KOPT-K1 (cell line): ENCODE data around the gene MEF2C.

Experiments
- H3K27ac ChIP-seq: fragments of 200-600 bp; sonication (generic); 2 replicates; pipeline ENCODE4 v1.5.1; 2016; ENCODE audit warnings: antibody characterized with exemption, mild to moderate bottlenecking, low read depth, low read length; ENCODE audit not compliant: poor library complexity, severe bottlenecking
- H3K36me3 ChIP-seq: fragments of 200-600 bp; sonication (generic); 2 replicates; pipeline ENCODE4 v1.5.1; 2017; ENCODE audit warnings: antibody characterized with exemption, mild to moderate bottlenecking, low read length, moderate library complexity; ENCODE audit not compliant: insufficient read depth
- H3K9me3 ChIP-seq: fragments of 200-600 bp; sonication (generic); 2 replicates; pipeline ENCODE4 v1.5.1; 2017; ENCODE audit warnings: antibody characterized with exemption, low read length, mild to moderate bottlenecking; ENCODE audit not compliant: insufficient read depth, poor library complexity, severe bottlenecking

The MEF2C gene

DNA sequence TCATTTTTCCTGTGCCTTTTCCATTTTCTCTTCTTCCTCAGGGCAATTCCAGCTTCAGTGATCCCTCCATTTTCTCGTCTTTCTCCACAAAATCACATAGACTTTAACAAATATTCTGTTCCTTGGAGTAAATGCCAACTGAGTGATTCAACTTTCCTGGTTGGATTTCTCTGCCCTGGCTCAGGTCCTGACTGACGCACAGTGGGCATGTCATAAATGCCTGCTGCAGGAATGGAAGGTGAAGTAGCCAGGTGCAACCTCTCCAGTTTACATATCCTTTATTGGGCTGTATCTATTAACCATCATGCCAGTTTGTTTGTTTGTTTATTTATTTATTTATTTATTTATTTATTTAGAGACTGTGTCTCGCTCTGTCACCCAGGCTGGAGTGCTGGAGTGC is 95.1 kb downstream of the MEF2C start:
- H3K27ac ChIP-seq = no peak overlapping the region
- H3K36me3 ChIP-seq = no peaks in the 10 kb centered on the region
- H3K9me3 ChIP-seq = no peaks in the 10 kb centered on the region

DNA sequence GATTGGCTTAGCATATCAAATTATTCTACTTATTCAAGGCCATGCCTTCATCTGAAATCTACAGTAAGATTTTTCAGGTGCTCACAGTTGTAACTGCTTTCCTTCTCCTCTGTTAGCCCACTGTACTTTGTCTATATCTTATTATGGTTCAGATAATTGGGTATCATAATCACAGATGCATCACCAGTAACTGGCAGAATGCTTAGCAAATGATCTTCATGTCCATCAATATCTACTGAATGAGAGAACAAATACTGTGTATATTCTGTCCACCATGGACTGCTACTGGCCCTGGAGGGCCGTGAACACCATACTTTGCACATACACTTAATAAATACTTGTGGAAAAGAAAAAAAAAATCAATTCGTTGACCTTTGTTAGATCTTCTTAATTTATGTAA is 96.2 kb downstream of the MEF2C start:
- H3K36me3 ChIP-seq = no peaks in the 10 kb centered on the region
- no peaks in the 10 kb centered on the region for H3K9me3 ChIP-seq
- H3K27ac ChIP-seq = no peak overlapping the region

DNA sequence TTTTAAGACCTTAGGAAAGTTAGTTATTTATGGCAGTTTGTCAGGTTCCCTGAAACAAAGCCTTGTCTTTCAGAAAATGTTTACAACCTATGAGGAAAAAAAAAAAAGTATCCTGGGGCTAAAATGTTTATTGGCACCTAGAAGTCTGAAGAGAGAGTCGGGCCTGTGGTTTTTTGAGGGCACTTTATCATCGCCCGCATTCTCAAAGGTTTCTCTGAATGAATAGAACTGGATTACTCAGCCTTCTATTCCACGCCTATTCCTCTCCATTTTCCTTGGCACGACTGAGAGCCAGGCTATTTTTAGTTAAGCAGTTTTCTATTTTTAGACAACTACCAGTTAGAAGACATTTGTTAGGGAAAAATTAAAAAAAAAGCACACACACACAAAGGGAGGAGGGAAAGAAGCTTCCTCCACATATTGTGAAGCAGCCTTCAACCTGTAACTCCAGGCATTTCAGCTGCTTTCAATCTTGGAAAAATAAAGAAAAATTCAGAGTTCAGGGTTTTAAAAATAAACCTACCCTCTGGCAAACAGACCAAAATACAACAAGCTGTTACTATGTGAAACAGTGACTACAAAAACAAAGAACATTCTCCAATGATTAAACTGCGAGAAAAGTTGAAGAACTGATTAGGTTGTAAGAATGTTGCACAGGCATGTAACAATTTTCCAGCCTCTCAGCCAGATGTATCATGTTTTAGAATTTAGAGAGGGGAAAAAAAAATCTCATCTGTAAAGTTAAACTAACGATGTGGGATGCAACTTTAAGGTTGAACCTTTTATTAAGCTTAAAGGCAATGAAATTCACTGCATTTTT is 97.0 kb downstream of the MEF2C start:
- Histone ChIP-seq H3K27ac (no peak overlapping the region), H3K9me3 (no peaks in the 10 kb centered on the region)

DNA sequence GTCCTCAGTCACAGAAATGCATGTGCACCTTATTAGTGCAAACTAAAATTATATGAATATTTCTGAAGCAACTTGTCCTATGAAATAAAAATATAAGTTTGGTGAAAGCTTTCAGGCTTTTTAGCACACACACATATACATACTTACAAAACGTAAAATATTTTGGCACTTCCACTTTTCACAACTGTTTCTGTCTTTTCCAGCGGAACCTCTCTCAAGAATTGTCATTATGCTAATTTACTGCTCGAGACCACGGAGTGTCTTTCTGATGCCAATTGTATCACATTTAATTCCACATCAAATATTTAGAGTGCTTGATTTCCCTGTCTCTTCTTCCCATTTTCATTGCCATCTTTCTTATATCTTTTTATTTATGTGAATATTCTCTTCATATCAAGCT is 100.4 kb downstream of the MEF2C start:
- H3K36me3 ChIP-seq = no peaks in the 10 kb centered on the region

More for the DNA sequence above, 97.0 kb downstream of the MEF2C start:
- no peaks in the 10 kb centered on the region for H3K36me3 ChIP-seq

DNA sequence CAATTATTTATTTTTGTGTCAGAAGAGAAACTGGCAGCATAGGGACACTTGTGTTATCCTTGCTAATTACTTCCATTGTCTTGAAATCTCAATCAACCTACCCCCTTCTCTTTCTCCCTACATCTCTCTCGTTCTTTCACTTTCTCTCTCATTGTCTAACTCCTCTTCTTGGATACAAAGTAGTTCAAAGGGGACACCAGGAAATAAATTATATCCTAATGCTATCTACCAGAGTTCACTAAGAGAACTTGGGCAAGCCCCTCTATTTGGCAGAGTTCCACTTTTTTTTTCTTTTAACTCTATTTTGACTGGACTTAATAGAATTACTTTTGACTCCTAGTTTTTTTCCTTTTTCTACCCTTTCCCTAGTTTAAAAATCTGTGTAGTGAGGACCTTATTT is 102.2 kb downstream of the MEF2C start:
- H3K9me3 ChIP-seq = no peaks in the 10 kb centered on the region
- no peaks in the 10 kb centered on the region for H3K36me3 ChIP-seq
- H3K27ac ChIP-seq = no peak overlapping the region

More for the DNA sequence above, 100.4 kb downstream of the MEF2C start:
- H3K27ac ChIP-seq = no peak overlapping the region
- H3K9me3 ChIP-seq = no peaks in the 10 kb centered on the region

DNA sequence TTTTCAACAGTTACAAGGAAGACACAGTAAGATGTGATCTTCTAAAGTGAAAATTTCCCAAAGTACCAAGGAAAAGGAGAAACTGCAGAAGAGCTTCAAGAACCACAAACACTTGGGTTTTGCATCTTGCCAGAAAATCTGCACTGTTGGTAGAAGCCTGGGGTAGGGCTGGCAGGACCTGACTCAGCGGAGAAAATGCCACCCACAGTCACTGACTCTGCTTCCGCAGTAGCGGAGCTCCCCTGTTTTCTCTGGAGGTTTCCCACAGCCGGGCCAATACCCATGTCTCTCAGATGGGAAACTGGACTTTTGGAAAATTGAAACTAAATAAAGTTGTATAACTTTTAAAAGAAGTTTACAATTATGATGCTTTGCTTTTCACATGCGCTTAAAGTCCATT is 104.2 kb downstream of the MEF2C start:
- Histone ChIP-seq H3K27ac (no peak overlapping the region), H3K9me3 (no peaks in the 10 kb centered on the region), H3K36me3 (no peaks in the 10 kb centered on the region)

DNA sequence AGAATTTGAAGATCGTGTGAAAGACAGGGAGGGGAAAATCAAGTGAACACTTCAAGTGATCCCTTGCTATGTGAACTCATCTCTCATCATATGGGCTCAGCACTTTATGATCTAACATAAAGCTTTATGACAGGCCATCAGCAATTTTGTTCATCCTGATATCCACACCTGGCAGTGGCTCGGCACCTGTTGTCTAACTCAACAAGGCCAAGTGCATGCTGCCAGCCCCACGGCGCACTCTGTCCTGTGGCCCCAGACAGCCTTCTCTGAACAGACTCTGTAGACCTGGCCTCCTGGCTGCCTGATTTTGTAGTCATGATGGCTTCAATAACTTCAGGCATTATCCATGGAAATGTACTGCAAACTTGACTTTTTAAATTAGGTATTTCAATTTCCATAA is 106.3 kb downstream of the MEF2C start:
- H3K36me3 ChIP-seq = no peaks in the 10 kb centered on the region
- H3K27ac ChIP-seq = no peak overlapping the region
- no peaks in the 10 kb centered on the region for H3K9me3 ChIP-seq

DNA sequence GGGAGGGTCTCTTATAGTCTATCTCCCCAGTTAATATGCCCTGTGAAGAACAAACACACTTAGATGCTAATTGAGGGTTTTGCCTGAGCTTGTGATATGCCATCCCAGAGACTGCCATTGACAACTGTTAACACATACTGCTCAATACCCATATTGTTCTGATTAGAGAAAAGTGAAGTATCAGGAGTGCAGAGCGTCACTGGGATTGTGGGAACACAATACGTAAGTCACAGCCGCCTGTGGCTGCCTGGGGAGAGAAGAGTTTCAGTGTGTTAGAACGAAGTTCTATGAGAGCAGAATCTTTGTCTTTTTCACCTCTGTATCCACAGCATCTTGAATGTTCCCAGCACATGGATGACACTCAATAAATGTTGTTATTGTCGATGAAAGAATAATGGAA is 110.2 kb downstream of the MEF2C start:
- Histone ChIP-seq H3K36me3 (no peaks in the 10 kb centered on the region), H3K9me3 (no peaks in the 10 kb centered on the region), H3K27ac (no peak overlapping the region)

DNA sequence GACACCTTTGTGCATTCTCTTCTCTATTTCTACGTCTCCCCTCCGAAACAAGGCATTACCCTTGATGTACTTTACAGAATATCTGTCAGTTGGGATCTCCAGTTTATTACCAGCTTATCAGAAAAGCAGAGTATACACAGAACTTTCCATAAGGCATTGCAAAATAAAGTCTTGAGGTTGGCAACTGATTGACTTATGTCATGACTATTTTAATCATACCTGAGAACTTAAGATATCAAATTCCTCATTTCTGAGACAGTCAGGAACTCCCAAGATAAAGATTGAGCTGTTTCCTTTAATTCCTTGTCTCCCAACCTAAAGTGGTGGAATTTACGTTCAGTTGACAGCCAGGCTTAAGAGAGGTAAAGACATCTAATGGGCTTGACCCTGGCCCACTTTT is 110.9 kb downstream of the MEF2C start:
- Histone ChIP-seq H3K27ac (no peak overlapping the region), H3K36me3 (no peaks in the 10 kb centered on the region), H3K9me3 (no peaks in the 10 kb centered on the region)

DNA sequence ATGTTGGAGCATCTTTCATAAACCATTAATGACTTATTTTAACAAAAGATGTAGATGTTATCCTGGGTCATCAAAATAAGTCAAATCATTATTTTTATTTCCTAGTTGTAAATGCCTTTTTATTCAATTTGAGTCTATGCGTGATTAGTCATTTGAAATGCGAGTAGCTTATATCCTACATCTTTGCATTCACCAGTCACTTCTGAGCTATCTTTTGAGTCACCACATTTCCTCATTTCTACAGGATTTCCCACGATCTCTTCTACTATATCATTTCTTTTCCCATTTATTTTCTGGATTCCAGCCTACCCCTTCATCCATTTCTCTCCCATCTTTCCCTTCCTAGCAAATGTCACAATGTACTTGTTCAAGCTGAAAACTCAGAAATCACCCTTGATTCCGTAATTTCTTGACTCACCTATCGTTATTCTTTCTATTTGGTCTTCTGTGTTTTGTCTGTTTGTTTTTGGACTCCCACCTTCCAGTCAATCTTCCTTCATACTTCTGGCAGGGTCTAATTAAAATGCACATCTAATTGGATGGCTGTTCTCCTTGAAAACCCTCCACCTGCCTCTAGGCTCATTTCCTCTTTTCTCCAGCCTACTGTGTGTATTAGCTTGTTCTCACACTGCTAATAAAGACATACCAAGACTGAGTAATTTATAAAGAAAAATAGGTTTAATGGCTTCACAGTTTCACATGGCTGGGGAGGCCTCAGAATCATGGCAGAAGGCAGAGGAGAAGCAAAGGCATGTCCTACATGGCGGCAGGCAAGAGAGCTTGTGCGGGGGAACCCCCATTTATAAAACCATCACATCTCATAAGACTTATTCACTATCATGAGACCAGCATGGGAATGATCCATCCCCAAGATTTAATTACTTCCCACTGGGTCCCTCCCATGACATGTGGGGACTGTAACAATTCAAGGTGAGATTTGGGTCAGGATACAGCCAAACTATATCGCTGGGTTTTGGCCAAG is 112.4 kb downstream of the MEF2C start:
- Histone ChIP-seq H3K36me3 (no peaks in the 10 kb centered on the region), H3K9me3 (no peaks in the 10 kb centered on the region), H3K27ac (no peak overlapping the region)

DNA sequence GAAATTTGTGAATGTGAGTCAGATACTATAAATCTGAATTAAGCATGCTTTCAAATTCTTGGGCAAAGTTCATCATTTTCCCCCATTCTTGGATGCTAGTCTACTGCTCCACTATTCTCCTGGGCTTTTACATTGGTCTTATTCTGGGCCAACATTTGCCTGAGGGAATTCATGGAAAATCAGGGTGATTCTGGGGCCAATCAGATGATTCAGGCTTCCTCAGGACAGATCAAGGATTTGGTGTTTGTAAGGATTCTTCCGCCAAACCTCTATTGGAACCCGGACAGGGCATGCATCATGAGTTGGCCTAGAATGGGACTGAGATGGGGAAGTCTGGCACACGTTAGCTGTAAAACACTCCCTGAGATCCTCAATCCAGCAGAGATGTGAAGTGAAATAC is 113.8 kb downstream of the MEF2C start:
- H3K36me3 ChIP-seq = no peaks in the 10 kb centered on the region
- H3K27ac ChIP-seq = no peak overlapping the region
- H3K9me3 ChIP-seq = no peaks in the 10 kb centered on the region

DNA sequence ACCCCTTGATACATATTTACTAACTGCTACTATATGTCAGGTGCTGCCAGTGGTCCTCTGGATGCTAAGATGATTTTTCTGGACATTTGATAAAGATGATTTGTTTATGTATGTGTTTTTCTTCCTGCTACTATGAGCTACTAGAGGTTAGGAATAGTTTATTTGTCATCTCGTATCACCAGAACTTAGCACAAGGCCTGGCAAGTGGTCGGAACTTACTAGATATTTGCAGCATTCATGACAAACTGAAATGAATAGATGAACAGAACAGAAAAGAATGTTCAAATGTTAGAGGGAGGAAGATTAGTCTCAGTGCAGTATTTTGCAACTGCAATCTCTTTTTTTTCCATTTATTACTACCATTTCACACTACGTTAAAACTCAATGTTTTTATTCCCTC is 114.6 kb downstream of the MEF2C start:
- no peak overlapping the region for H3K27ac ChIP-seq
- no peaks in the 10 kb centered on the region for H3K36me3 ChIP-seq
- H3K9me3 ChIP-seq = no peaks in the 10 kb centered on the region

DNA sequence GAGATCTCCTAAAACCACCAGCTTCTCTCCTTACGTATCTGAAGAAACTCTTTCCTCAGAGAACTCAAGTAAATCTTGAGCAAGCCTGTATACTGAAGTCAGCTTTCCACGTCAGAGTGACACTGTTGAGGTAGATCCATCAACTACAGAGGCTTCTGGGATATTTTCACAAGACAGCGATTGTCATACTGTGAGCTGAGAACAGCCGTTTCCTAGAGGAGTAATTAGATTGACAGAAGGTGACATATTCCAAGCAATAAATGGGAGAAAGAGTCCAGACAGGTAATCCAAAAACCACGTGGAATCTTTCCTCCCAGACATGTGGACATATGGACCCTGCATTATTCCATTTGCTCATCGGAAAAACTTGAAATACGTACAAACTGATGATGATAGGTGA is 117.2 kb downstream of the MEF2C start:
- Histone ChIP-seq H3K36me3 (no peaks in the 10 kb centered on the region), H3K27ac (no peak overlapping the region), H3K9me3 (no peaks in the 10 kb centered on the region)

DNA sequence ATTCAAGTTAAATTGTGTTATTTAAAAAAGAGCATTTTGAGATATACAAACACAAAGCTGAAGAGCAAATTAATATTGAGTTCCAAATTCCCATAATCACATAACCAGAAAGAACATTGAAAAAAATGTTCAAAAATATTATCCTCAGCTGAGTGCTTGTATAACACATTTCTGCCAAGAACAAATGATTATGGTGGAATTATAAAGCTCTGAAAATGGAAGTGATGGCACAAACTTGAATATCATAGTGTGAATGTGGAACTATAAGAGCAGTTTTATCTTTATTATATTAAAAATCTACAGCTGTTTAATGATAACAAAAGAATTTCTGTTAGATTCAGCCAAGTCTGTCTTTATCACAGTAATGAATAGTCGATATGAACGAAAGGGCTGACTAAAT is 117.8 kb downstream of the MEF2C start:
- no peak overlapping the region for H3K27ac ChIP-seq
- no peaks in the 10 kb centered on the region for H3K36me3 ChIP-seq
- no peaks in the 10 kb centered on the region for H3K9me3 ChIP-seq

DNA sequence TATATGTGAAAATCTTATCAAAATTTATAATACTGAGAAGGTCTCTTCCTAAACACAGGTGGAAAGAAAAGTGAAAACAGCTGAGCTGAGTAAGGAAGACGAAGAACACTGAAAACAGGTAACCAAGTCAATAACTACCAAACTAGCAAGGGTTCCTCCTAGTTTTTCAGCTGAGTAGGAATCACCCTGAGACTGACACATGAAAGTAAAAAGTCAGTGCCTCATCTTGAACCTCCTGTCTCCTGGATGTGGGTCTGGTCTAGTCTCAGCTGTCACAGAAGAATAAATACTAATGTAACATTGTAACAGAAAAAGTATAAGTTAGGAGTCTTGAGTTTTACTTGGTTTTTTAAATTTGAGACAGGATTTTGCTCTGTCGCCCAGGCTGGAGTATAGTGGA is 121.0 kb downstream of the MEF2C start:
- no peaks in the 10 kb centered on the region for H3K36me3 ChIP-seq

More for the DNA sequence above, 121.0 kb downstream of the MEF2C start:
- H3K27ac ChIP-seq = no peak overlapping the region
- H3K9me3 ChIP-seq = no peaks in the 10 kb centered on the region
